Upper lobe of left lung (tissue), 6 donors: ENCODE measurements around the gene MUL1. TPM values are rescaled to one million over a fixed set of nuclear protein-coding genes. Genes with fewer than 3 reads are reported as not detected.

Experiments
- ATAC-seq, 2 donors: fragments of 200-7000 bp; cut with Tn5 transposase; one replicate each; pipeline ENCODE4 v1.9.1; 2022; ENCODE audit warnings: mild to moderate bottlenecking in 2 of 2, moderate library complexity in 2 of 2; ENCODE audit not compliant: low FRiP score in 2 of 2
- DNase-seq, 2 donors: peaks; one replicate each; pipeline ENCODE4 v3.0.0-alpha.2; 2019 to 2020
- H3K27ac ChIP-seq, 4 donors: fragments of 200-600 bp; sonication (generic); one replicate each; pipeline ENCODE4 v1.5.1; 2016 to 2019
- H3K27me3 ChIP-seq, 4 donors: fragments of 200-600 bp; sonication (generic); one replicate each; pipeline ENCODE4 v1.5.1; 2017 to 2019
- H3K36me3 ChIP-seq, 4 donors: fragments of 200-600 bp; sonication (generic); one replicate each; pipeline ENCODE4 v1.5.1; 2016 to 2019
- H3K4me1 ChIP-seq, 4 donors: fragments of 200-600 bp; sonication (generic); one replicate each; pipeline ENCODE4 v1.5.1; 2018 to 2019
- H3K4me3 ChIP-seq, 4 donors: fragments of 200-600 bp; sonication (generic); one replicate each; pipeline ENCODE4 v1.5.1; 2017 to 2019; ENCODE audit warnings: mild to moderate bottlenecking in 2 of 4, moderate library complexity in 1 of 4
- H3K9me3 ChIP-seq, 4 donors: fragments of 200-600 bp; sonication (generic); one replicate each; pipeline ENCODE4 v1.5.1; 2018 to 2019
- CTCF ChIP-seq, 6 experiments: fragments of 450-650 bp in 4 of 6; fragments of 200-600 bp in 2 of 6; sonication (generic) in 2 of 6; IDR thresholded peaks; one replicate each; pipeline ENCODE4 v1.5.1; 2016 to 2019; ENCODE audit warnings: antibody characterized with exemption in 6 of 6
- EP300 ChIP-seq, 4 donors: sonication (generic); formaldehyde crosslinking; IDR thresholded peaks; one replicate each; pipeline ENCODE4 v1.5.1; 2017; ENCODE audit warnings: antibody characterized with exemption in 4 of 4, control low read depth in 2 of 4
- POLR2A ChIP-seq, 4 donors: fragments of 450-650 bp; IDR thresholded peaks; one replicate each; pipeline ENCODE4 v1.5.1; 2016 to 2017; ENCODE audit warnings: antibody characterized with exemption in 4 of 4, mild to moderate bottlenecking in 2 of 4
- POLR2AphosphoS5 ChIP-seq, 2 donors: sonication (generic); formaldehyde crosslinking; IDR thresholded peaks; one replicate each; pipeline ENCODE4 v1.5.1; 2017; ENCODE audit warnings: antibody characterized with exemption in 2 of 2
- WGBS, 2 donors: methylation state at CpG; one replicate each; pipeline ENCODE4 v1.1.5; 2017 to 2018; 5-methylcytosine and 5-hydroxymethylcytosine counted together
- total RNA-seq, 6 donors: library from RNA; depleted of rRNA in 4 of 6; stranded (reverse); fragments of >200 nt in 4 of 6; gene quantifications; one replicate each; pipeline versions ENCODE4 v1.1.0 to v1.2.1, GENCODE V29; 2016 to 2021
- donor health status: DM: no; HTN: no; CAD: no; lungs with moderate emphysema.
- donor health status: DM: no; HTN: yes; CAD: no; lungs with severe emphysema.

Gene MUL1
- total RNA-seq, 6 donors from 2014 or later = 15.7 to 39.3 (median 30.8) TPM

GRCh38 chr1:20538227-20538626 is 30.3 kb upstream of the MUL1 start:
- Histone ChIP-seq H3K4me1 (no peaks in the 10 kb centered on the region), H3K4me3 (no peak overlapping the region), H3K27ac (no peak overlapping the region), H3K36me3 (no peaks in the 10 kb centered on the region), H3K9me3 (no peaks in the 10 kb centered on the region), H3K27me3 (no peaks in the 10 kb centered on the region)
- TF ChIP-seq CTCF (IDR thresholded peaks at IDR 0.05) (no peak), POLR2A (IDR thresholded peaks at IDR 0.05) (no peak), EP300 (IDR thresholded peaks at IDR 0.05) (no peak), POLR2AphosphoS5 (IDR thresholded peaks at IDR 0.05) (no peak)
- no peak for DNase-seq
- no peak for ATAC-seq
- 40 to 43% methylated on average over 2 of the region's 2 CpGs for WGBS, 2 donors

GRCh38 chr1:20534659-20535417 is 26.9 kb upstream of the MUL1 start:
- 53 to 60% methylated on average over 12 of the region's 12 CpGs for WGBS, 2 donors
- H3K4me1 ChIP-seq = no peaks in the 10 kb centered on the region
- H3K9me3 ChIP-seq = no peaks in the 10 kb centered on the region
- no peak overlapping the region for H3K4me3 ChIP-seq
- no peaks in the 10 kb centered on the region for H3K27me3 ChIP-seq
- peak in 1 of 2 donors; percentile 30 for DNase-seq
- ATAC-seq = no peak
- TF ChIP-seq POLR2A (IDR thresholded peaks at IDR 0.05) (no peak), CTCF (IDR thresholded peaks at IDR 0.05) (no peak), POLR2AphosphoS5 (IDR thresholded peaks at IDR 0.05) (no peak), EP300 (IDR thresholded peaks at IDR 0.05) (no peak)
- no peak overlapping the region for H3K27ac ChIP-seq
- H3K36me3 ChIP-seq = no peaks in the 10 kb centered on the region

DNA sequence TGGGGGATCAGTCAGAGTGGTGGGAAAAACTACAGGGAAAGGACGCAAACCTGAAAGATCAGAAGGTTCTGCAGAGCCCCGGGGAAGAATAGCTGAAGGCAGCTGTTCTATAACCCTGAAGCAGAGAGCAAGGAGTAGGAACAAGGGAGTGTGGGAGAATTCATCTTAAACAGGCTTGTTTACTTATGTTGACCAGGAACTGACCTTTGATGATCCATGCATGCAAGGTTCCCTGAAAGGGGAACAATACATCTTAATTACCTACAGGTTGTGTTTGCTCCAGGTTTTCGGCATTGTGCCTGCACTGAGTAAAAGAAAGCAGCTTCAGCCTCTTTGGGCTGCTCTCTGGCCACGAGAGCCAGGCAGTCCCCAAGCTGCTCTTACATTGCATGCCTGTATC is 25.7 kb upstream of the MUL1 start:
- WGBS, 2 donors = 45 to 49% methylated on average over 4 of the region's 4 CpGs
- TF ChIP-seq POLR2AphosphoS5 (IDR thresholded peaks at IDR 0.05) (no peak), CTCF (IDR thresholded peaks at IDR 0.05) (no peak), EP300 (IDR thresholded peaks at IDR 0.05) (no peak), POLR2A (IDR thresholded peaks at IDR 0.05) (no peak)
- Histone ChIP-seq H3K36me3 (no peaks in the 10 kb centered on the region), H3K4me3 (no peak overlapping the region), H3K27ac (no peak overlapping the region), H3K27me3 (no peaks in the 10 kb centered on the region), H3K4me1 (no peaks in the 10 kb centered on the region), H3K9me3 (no peaks in the 10 kb centered on the region)
- DNase-seq (no peak), ATAC-seq (no peak)

DNA sequence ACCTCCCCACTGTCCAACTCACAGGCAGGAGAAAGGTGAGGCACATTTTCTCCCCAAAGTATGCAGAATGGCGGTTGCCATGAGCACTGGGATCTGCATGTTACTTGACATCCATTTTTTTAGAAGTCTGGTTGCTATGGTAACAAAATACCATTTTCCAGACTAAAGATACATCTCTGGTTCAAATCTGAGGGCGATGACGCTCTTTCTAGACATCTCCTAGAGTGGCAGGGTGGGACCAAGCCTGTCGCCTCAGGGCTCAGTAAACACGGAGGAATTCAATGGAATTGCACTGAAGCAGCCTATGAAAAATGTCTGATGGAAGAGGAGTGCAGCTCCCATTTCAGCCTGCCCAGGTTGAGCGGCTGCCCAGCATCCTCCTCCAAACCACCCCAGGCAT is 22.9 kb upstream of the MUL1 start:
- DNase-seq = no peak
- no peak for TF ChIP-seq CTCF (IDR thresholded peaks at IDR 0.05)
- TF ChIP-seq POLR2A (IDR thresholded peaks at IDR 0.05) = no peak
- no peak for TF ChIP-seq POLR2AphosphoS5 (IDR thresholded peaks at IDR 0.05)
- no peak for TF ChIP-seq EP300 (IDR thresholded peaks at IDR 0.05)
- no peaks in the 10 kb centered on the region for H3K4me1 ChIP-seq
- no peak overlapping the region for H3K27ac ChIP-seq
- no peak for ATAC-seq
- H3K27me3 ChIP-seq = no peaks in the 10 kb centered on the region
- no peaks in the 10 kb centered on the region for H3K36me3 ChIP-seq
- H3K9me3 ChIP-seq = no peaks in the 10 kb centered on the region
- H3K4me3 ChIP-seq = no peak overlapping the region
- WGBS, 2 donors = 53 to 69% methylated on average over 5 to 6 of the region's 6 CpGs

DNA sequence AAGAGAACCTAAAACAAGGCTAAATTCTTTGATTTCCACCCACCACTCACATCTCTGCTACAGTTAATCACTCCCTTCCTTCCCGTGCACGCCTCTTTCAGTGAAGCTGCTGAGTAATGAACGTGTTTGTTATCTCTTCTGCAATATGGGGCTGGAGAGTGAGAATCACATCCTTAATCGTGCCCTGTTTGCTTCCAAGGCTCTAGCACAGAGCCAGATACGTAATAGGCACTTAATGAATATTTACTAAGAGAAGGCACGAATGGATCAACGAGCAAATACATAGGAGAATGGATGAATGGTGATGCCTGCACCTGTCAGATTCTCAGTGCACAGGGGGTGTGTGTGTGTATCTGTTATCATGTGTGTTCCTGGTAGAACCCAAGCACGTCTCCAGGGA is 22.4 kb upstream of the MUL1 start:
- DNase-seq = no peak
- Histone ChIP-seq H3K36me3 (no peaks in the 10 kb centered on the region), H3K27me3 (no peaks in the 10 kb centered on the region), H3K9me3 (no peaks in the 10 kb centered on the region), H3K4me1 (no peaks in the 10 kb centered on the region), H3K27ac (no peak overlapping the region), H3K4me3 (no peak overlapping the region)
- 23% methylated on average over 8 of the region's 8 CpGs for WGBS, 2 donors
- TF ChIP-seq POLR2AphosphoS5 (IDR thresholded peaks at IDR 0.05) (no peak), POLR2A (IDR thresholded peaks at IDR 0.05) (no peak), CTCF (IDR thresholded peaks at IDR 0.05) (no peak), EP300 (IDR thresholded peaks at IDR 0.05) (no peak)
- no peak for ATAC-seq
